Thyroid gland (tissue), 4 donors: ENCODE results near the gene SPART. TPM values are rescaled to one million over a fixed set of nuclear protein-coding genes. Genes with fewer than 3 reads are reported as not detected.

Source experiments
- DNase-seq, 2 donors: peaks; one replicate each; pipeline ENCODE4 v3.0.0-alpha.2; 2019
- H3K27ac ChIP-seq, 3 donors: fragments of 200-600 bp; sonication (generic); 1 replicate in 2 of 3; 2 replicates in 1 of 3; pipeline ENCODE4 v1.5.1; 2016 to 2019; ENCODE audit warnings: mild to moderate bottlenecking in 1 of 3, moderate library complexity in 1 of 3
- H3K27me3 ChIP-seq: fragments of 200-600 bp; sonication (generic); one replicate; pipeline ENCODE4 v1.5.1; 2019
- H3K36me3 ChIP-seq, 2 donors: fragments of 200-600 bp; sonication (generic); one replicate each; pipeline ENCODE4 v1.5.1; 2016 to 2019
- H3K4me1 ChIP-seq, 2 donors: fragments of 200-600 bp; sonication (generic); one replicate each; pipeline ENCODE4 v1.5.1; 2017 to 2019
- H3K4me3 ChIP-seq, 3 donors: fragments of 200-600 bp; sonication (generic); replicated peaks in 1 of 3; 1 replicate in 2 of 3; 2 replicates in 1 of 3; pipeline ENCODE4 v1.5.1; 2016; ENCODE audit warnings: mild to moderate bottlenecking in 1 of 3
- H3K9me3 ChIP-seq: fragments of 200-600 bp; sonication (generic); one replicate; pipeline ENCODE4 v1.5.1; 2017
- CTCF ChIP-seq, 6 experiments: fragments of 200-600 bp in 3 of 6; fragments of 450-650 bp in 3 of 6; sonication (generic) in 3 of 6; IDR thresholded peaks; one replicate each; pipeline ENCODE4 v1.5.1; 2016 to 2019; ENCODE audit warnings: antibody characterized with exemption in 6 of 6, mild to moderate bottlenecking in 2 of 6, inconsistent platforms in 1 of 6, moderate library complexity in 1 of 6
- POLR2A ChIP-seq, 2 donors: fragments of 450-650 bp; IDR thresholded peaks; one replicate each; pipeline ENCODE4 v1.6.1; 2017; ENCODE audit warnings: antibody characterized with exemption in 2 of 2, mild to moderate bottlenecking in 2 of 2, moderate library complexity in 1 of 2
- WGBS, 2 donors: methylation state at CpG; one replicate each; pipeline ENCODE4 v1.1.5; 2017; 5-methylcytosine and 5-hydroxymethylcytosine counted together
- intact Hi-C: fragments of 100-400 bp; cut with DNase I; formaldehyde crosslinking; loops from one replicate; pipeline ENCODE4 v1.15.1; 2023
- total RNA-seq, 4 donors: library from RNA; depleted of rRNA; stranded (reverse); fragments of >200 nt; gene quantifications; one replicate each; pipeline ENCODE4 v1.2.3, GENCODE V29; 2016

SPART gene
- total RNA-seq, 4 donors from 2014 or later, result 63.1 to 86.9 (median 77.5) TPM

- TF ChIP-seq CTCF (IDR thresholded peaks at IDR 0.05) (no peak), POLR2A (IDR thresholded peaks at IDR 0.05) (peak in 1 of 2 donors; percentile 75)
- peak overlapping the region; percentile 98 to 100 (median 98) for H3K27ac ChIP-seq
- peak overlapping the region; percentile 4 to 79 (median 58) for H3K4me3 ChIP-seq
- H3K36me3 ChIP-seq, result no peaks in the 10 kb centered on the region
- intact Hi-C loops, result no loop called here
- H3K4me1 ChIP-seq, result peaks cover 0 to 10% of the 10 kb centered on the region in 2 donors
- DNase-seq, result peak; percentile 70 to 71
- WGBS, 2 donors, result 2 to 5% methylated on average over 36 to 41 of the region's 50 CpGs
- H3K27me3 ChIP-seq, result no peaks in the 10 kb centered on the region
- H3K9me3 ChIP-seq, result no peaks in the 10 kb centered on the region
Measured at GRCh38 chr13:36345438-36346221, 564 bp downstream of the SPART start.

- Histone ChIP-seq H3K4me3 (peak overlapping the region in 2 of 3 donors; percentile 4 to 79), H3K27ac (peak overlapping the region; percentile 98 to 100 (median 98)), H3K36me3 (no peaks in the 10 kb centered on the region), H3K4me1 (peaks cover 0 to 10% of the 10 kb centered on the region in 2 donors), H3K9me3 (no peaks in the 10 kb centered on the region), H3K27me3 (no peaks in the 10 kb centered on the region)
- TF ChIP-seq CTCF (IDR thresholded peaks at IDR 0.05) (no peak), POLR2A (IDR thresholded peaks at IDR 0.05) (no peak)
- WGBS, 2 donors, result 25 to 28% methylated on average over 14 of the region's 14 CpGs
- intact Hi-C loops, result no loop called here
- DNase-seq, result peak; percentile 13
Measured at GRCh38 chr13:36344886-36345437, 1.2 kb downstream of the SPART start.

GRCh38 chr13:36344173-36344572 is 2.0 kb downstream of the SPART start:
- no peak for DNase-seq
- no peak overlapping the region for H3K27ac ChIP-seq

GRCh38 chr13:36343766-36344165 is 2.4 kb downstream of the SPART start:
- Histone ChIP-seq H3K27me3 (no peaks in the 10 kb centered on the region), H3K27ac (no peak overlapping the region), H3K4me1 (peaks cover 4 to 10% of the 10 kb centered on the region in 2 donors), H3K4me3 (no peak overlapping the region), H3K9me3 (no peaks in the 10 kb centered on the region), H3K36me3 (no peaks in the 10 kb centered on the region)
- DNase-seq, result peak in 1 of 2 donors; percentile 9
- intact Hi-C loops, result no loop called here
- WGBS, 2 donors, result 93 to 94% methylated on average over 3 of the region's 3 CpGs
- TF ChIP-seq POLR2A (IDR thresholded peaks at IDR 0.05) (no peak), CTCF (IDR thresholded peaks at IDR 0.05) (no peak)

More at GRCh38 chr13:36344173-36344572, 2.0 kb downstream of the SPART start:
- intact Hi-C loops, result no loop called here
- Histone ChIP-seq H3K4me3 (no peak overlapping the region), H3K36me3 (no peaks in the 10 kb centered on the region), H3K27me3 (no peaks in the 10 kb centered on the region), H3K4me1 (peaks cover 4 to 10% of the 10 kb centered on the region in 2 donors), H3K9me3 (no peaks in the 10 kb centered on the region)
- 89 to 91% methylated on average over 6 of the region's 6 CpGs for WGBS, 2 donors
- TF ChIP-seq POLR2A (IDR thresholded peaks at IDR 0.05), result no peak
- TF ChIP-seq CTCF (IDR thresholded peaks at IDR 0.05), result no peak

- Histone ChIP-seq H3K4me3 (no peak overlapping the region), H3K36me3 (no peaks in the 10 kb centered on the region), H3K27me3 (no peaks in the 10 kb centered on the region), H3K27ac (no peak overlapping the region), H3K9me3 (no peaks in the 10 kb centered on the region), H3K4me1 (peaks cover 4 to 10% of the 10 kb centered on the region in 2 donors)
- no peak for DNase-seq
- no peak for TF ChIP-seq CTCF (IDR thresholded peaks at IDR 0.05)
- TF ChIP-seq POLR2A (IDR thresholded peaks at IDR 0.05), result no peak
- intact Hi-C loops, result no loop called here
- 85 to 91% methylated on average over 2 of the region's 2 CpGs for WGBS, 2 donors
Measured at GRCh38 chr13:36342715-36343114, 3.5 kb downstream of the SPART start.
